Tibial nerve (tissue), 4 donors: Measurements from ENCODE around the gene LYSMD1. TPM values are rescaled to one million over a fixed set of nuclear protein-coding genes. Genes with fewer than 3 reads are reported as not detected.
A peak's percentile ranks its signal among the peaks of the same experiment; 100 is the strongest.

Source experiments
- DNase-seq, 2 donors: peaks; one replicate each; pipeline ENCODE4 v3.0.0-alpha.2; 2019; ENCODE audit warnings: low spot score in 2 of 2
- H3K27ac ChIP-seq, 4 donors: fragments of 200-600 bp; sonication (generic) in 3 of 4; one replicate each; pipeline ENCODE4 v1.5.1; 2017 to 2019; ENCODE audit warnings: mild to moderate bottlenecking in 1 of 4
- H3K27me3 ChIP-seq, 2 donors: fragments of 200-600 bp; sonication (generic) in 1 of 2; one replicate each; pipeline versions ENCODE4 v1.5.1 to v1.6.0; 2017 to 2019
- H3K36me3 ChIP-seq, 3 donors: fragments of 200-600 bp; sonication (generic); one replicate each; pipeline ENCODE4 v1.5.1; 2018 to 2019
- H3K4me1 ChIP-seq, 4 donors: fragments of 200-600 bp; sonication (generic) in 3 of 4; one replicate each; pipeline ENCODE4 v1.5.1; 2017 to 2019
- H3K4me3 ChIP-seq, 4 donors: fragments of 200-600 bp; sonication (generic) in 3 of 4; one replicate each; pipeline ENCODE4 v1.5.1; 2017 to 2019; ENCODE audit warnings: mild to moderate bottlenecking in 1 of 4, moderate library complexity in 1 of 4
- H3K9me3 ChIP-seq, 4 donors: fragments of 200-600 bp; sonication (generic) in 3 of 4; one replicate each; pipeline ENCODE4 v1.5.1; 2017 to 2019
- CTCF ChIP-seq, 5 experiments: fragments of 200-600 bp in 3 of 5; fragments of 450-650 bp in 2 of 5; sonication (generic) in 3 of 5; IDR thresholded peaks; one replicate each; pipeline ENCODE4 v1.5.1; 2016 to 2019; ENCODE audit warnings: antibody characterized with exemption in 5 of 5, mild to moderate bottlenecking in 3 of 5, moderate library complexity in 2 of 5
- EP300 ChIP-seq, 2 donors: sonication (generic); formaldehyde crosslinking; IDR thresholded peaks; one replicate each; pipeline ENCODE4 v1.6.1; 2017; ENCODE audit warnings: antibody characterized with exemption in 2 of 2, mild to moderate bottlenecking in 1 of 2
- POLR2A ChIP-seq, 2 donors: fragments of 450-650 bp; IDR thresholded peaks; one replicate each; pipeline ENCODE4 v1.6.1; 2017; ENCODE audit warnings: antibody characterized with exemption in 2 of 2, mild to moderate bottlenecking in 2 of 2, moderate library complexity in 2 of 2
- WGBS, 2 donors: methylation state at CpG; one replicate each; pipeline ENCODE4 v1.1.5; 2018; 5-methylcytosine and 5-hydroxymethylcytosine counted together
- total RNA-seq, 4 donors: library from RNA; depleted of rRNA; stranded (reverse); fragments of >200 nt; gene quantifications; one replicate each; pipeline ENCODE4 v1.1.0, GENCODE V29; 2016

LYSMD1 gene
- total RNA-seq, 4 donors from 2014 or later, result 10.1 to 16.5 (median 13.8) TPM

- no peaks in the 10 kb centered on the region for H3K9me3 ChIP-seq
- H3K4me1 ChIP-seq, result peaks cover 0 to 27% (median 3%) of the 10 kb centered on the region in 4 donors
- no peaks in the 10 kb centered on the region for H3K27me3 ChIP-seq
- TF ChIP-seq CTCF (IDR thresholded peaks at IDR 0.05), result no peak
- TF ChIP-seq POLR2A (IDR thresholded peaks at IDR 0.05), result no peak
- no peak for TF ChIP-seq EP300 (IDR thresholded peaks at IDR 0.05)
- no peak overlapping the region for H3K4me3 ChIP-seq
- no peak for DNase-seq
- H3K27ac ChIP-seq, result no peak overlapping the region
- 83 to 86% methylated on average over 22 of the region's 22 CpGs for WGBS, 2 donors
- peaks cover 0 to 57% (median 0%) of the 10 kb centered on the region in 3 donors for H3K36me3 ChIP-seq
Measured at GRCh38 chr1:151158751-151159251, 6.9 kb downstream of the LYSMD1 start.

- H3K4me3 ChIP-seq, result no peak overlapping the region
- H3K36me3 ChIP-seq, result peaks cover 0 to 57% (median 0%) of the 10 kb centered on the region in 3 donors
- H3K4me1 ChIP-seq, result peaks cover 0 to 23% (median 3%) of the 10 kb centered on the region in 4 donors
- 74 to 78% methylated on average over 5 of the region's 5 CpGs for WGBS, 2 donors
- no peak overlapping the region for H3K27ac ChIP-seq
- TF ChIP-seq POLR2A (IDR thresholded peaks at IDR 0.05) (no peak), CTCF (IDR thresholded peaks at IDR 0.05) (no peak), EP300 (IDR thresholded peaks at IDR 0.05) (no peak)
- no peaks in the 10 kb centered on the region for H3K27me3 ChIP-seq
- H3K9me3 ChIP-seq, result no peaks in the 10 kb centered on the region
- DNase-seq, result no peak
Measured at GRCh38 chr1:151158326-151158725, 7.4 kb downstream of the LYSMD1 start.

- Histone ChIP-seq H3K36me3 (peaks cover 0 to 56% (median 0%) of the 10 kb centered on the region in 3 donors), H3K4me3 (peak overlapping the region in 3 of 4 donors; percentile 4 to 41 (median 39)), H3K27me3 (no peaks in the 10 kb centered on the region), H3K27ac (peak overlapping the region in 3 of 4 donors; percentile 1 to 51 (median 43)), H3K9me3 (no peaks in the 10 kb centered on the region), H3K4me1 (peaks cover 0 to 16% (median 3%) of the 10 kb centered on the region in 4 donors)
- 73 to 82% methylated on average over 6 of the region's 6 CpGs for WGBS, 2 donors
- no peak for DNase-seq
- TF ChIP-seq EP300 (IDR thresholded peaks at IDR 0.05) (no peak), CTCF (IDR thresholded peaks at IDR 0.05) (no peak), POLR2A (IDR thresholded peaks at IDR 0.05) (no peak)
Measured at GRCh38 chr1:151157067-151157531, 8.6 kb downstream of the LYSMD1 start.

GRCh38 chr1:151156515-151156819 is 9.2 kb downstream of the LYSMD1 start, which contains the start of gene TNFAIP8L2:
Gene TNFAIP8L2 (plus strand): TSS chr1:151156649. CDS start chr1:151158698, 2,049 bp downstream.
- H3K4me3 ChIP-seq, result peak within 1 kb of the TSS in 3 of 4 donors; percentile 4 to 41 (median 39)
- TF ChIP-seq EP300 (IDR thresholded peaks at IDR 0.05) (no peak), POLR2A (IDR thresholded peaks at IDR 0.05) (no peak), CTCF (IDR thresholded peaks at IDR 0.05) (no peak)
- peak within 1 kb of the TSS in 3 of 4 donors; percentile 7 to 51 (median 43) for H3K27ac ChIP-seq
- H3K4me1 ChIP-seq, result peaks cover 0 to 16% (median 3%) of the 10 kb centered on the region in 4 donors
- H3K27me3 ChIP-seq, result no peaks in the 10 kb centered on the region
- 56 to 58% methylated on average over 4 of the region's 4 CpGs for WGBS, 2 donors
- H3K9me3 ChIP-seq, result no peaks in the 10 kb centered on the region
- peaks cover 0 to 50% (median 0%) of the 10 kb centered on the region in 3 donors for H3K36me3 ChIP-seq
- peak in 1 of 2 donors; percentile 44 for DNase-seq

- Histone ChIP-seq H3K27ac (peak overlapping the region; percentile 29 to 90 (median 78)), H3K27me3 (no peaks in the 10 kb centered on the region), H3K4me1 (peaks cover 0 to 38% (median 18%) of the 10 kb centered on the region in 4 donors), H3K4me3 (peak overlapping the region in 1 of 4 donors; percentile 86), H3K36me3 (peaks cover 0 to 1% (median 0%) of the 10 kb centered on the region in 3 donors), H3K9me3 (no peaks in the 10 kb centered on the region)
- no peak for DNase-seq
- 89% methylated on average over 2 of the region's 2 CpGs for WGBS, 2 donors
- TF ChIP-seq EP300 (IDR thresholded peaks at IDR 0.05) (no peak), CTCF (IDR thresholded peaks at IDR 0.05) (no peak), POLR2A (IDR thresholded peaks at IDR 0.05) (no peak)
Measured at GRCh38 chr1:151147665-151148064, 18.0 kb downstream of the LYSMD1 start.
